ENCODE results near the gene SLC25A21. TPM values are rescaled to one million over a fixed set of nuclear protein-coding genes. Genes with fewer than 3 reads are reported as not detected.

SLC25A21 gene
- total RNA-seq, 2 experiments from 2014 or later: not detected

DNA sequence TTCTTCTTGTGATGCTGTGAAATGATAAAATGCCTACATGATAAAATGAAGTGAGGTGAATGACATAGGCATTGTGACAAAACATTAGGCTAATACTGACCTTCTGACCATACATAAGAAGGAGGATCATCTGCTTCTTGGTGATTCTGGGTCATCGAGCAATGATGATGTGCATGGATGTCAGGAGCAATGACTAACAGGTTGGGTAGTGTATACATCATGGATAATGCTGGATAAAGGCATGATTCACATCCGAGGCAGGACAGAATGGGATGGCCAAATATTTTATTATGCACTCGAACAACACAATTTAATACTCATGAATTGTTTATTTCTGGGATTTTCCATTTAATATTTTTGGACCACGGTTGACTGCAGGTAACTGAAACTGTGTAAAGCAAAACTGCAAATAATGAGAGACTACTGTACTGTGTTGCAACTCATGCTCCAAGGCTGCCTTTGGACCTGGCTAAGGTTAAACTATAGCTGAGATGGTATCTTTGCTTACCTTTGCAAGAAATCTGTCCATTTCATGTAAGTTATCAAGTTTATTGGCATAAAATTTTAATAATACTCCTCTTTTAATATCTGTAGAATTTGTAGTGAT is 7.6 kb upstream of the SLC25A21 start:
- Mint-ChIP-seq H3K9me3 (peaks cover 8% of the 10 kb centered on the region), H3K27me3 (no peaks in the 10 kb centered on the region), H3K27ac (no peak overlapping the region), H3K4me1 (ENCODE audit: low read depth) (no peaks in the 10 kb centered on the region), H3K36me3 (ENCODE audit: low read depth) (no peaks in the 10 kb centered on the region), H3K4me3 (no peak overlapping the region)
- no peak for DNase-seq
- TF ChIP-seq, protein P1, sequence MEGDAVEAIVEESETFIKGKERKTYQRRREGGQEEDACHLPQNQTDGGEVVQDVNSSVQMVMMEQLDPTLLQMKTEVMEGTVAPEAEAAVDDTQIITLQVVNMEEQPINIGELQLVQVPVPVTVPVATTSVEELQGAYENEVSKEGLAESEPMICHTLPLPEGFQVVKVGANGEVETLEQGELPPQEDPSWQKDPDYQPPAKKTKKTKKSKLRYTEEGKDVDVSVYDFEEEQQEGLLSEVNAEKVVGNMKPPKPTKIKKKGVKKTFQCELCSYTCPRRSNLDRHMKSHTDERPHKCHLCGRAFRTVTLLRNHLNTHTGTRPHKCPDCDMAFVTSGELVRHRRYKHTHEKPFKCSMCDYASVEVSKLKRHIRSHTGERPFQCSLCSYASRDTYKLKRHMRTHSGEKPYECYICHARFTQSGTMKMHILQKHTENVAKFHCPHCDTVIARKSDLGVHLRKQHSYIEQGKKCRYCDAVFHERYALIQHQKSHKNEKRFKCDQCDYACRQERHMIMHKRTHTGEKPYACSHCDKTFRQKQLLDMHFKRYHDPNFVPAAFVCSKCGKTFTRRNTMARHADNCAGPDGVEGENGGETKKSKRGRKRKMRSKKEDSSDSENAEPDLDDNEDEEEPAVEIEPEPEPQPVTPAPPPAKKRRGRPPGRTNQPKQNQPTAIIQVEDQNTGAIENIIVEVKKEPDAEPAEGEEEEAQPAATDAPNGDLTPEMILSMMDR (IDR thresholded peaks at IDR 0.05): no peak
- intact Hi-C loops (cut with DNase I, micrococcal nuclease): no loop called here
- H3K27me3 ChIP-seq (ENCODE audit: control insufficient read depth in 1 of 2, insufficient read depth in 2 of 2, low read length in 2 of 2): no peaks in the 10 kb centered on the region
- no peaks in the 10 kb centered on the region for H3K4me1 ChIP-seq (ENCODE audit: insufficient read depth, low read length)
- POLR2A ChIA-PET: no interaction called here
- H3K36me3 ChIP-seq (ENCODE audit: insufficient read depth, low read length): no peaks in the 10 kb centered on the region
- no peak for ATAC-seq (ENCODE audit: poor library complexity)
- H3K4me3 ChIP-seq (ENCODE audit: low read length): no peak overlapping the region
- CTCF ChIA-PET: no interaction called here
- H3K27ac ChIP-seq (ENCODE audit: low read depth in 1 of 2, low read length in 2 of 2): no peak overlapping the region
- H3K9me3 ChIP-seq (ENCODE audit: control insufficient read depth in 1 of 2, insufficient read depth in 1 of 2, low read length in 2 of 2): peaks cover 0 to 14% of the 10 kb centered on the region in 2 experiments

DNA sequence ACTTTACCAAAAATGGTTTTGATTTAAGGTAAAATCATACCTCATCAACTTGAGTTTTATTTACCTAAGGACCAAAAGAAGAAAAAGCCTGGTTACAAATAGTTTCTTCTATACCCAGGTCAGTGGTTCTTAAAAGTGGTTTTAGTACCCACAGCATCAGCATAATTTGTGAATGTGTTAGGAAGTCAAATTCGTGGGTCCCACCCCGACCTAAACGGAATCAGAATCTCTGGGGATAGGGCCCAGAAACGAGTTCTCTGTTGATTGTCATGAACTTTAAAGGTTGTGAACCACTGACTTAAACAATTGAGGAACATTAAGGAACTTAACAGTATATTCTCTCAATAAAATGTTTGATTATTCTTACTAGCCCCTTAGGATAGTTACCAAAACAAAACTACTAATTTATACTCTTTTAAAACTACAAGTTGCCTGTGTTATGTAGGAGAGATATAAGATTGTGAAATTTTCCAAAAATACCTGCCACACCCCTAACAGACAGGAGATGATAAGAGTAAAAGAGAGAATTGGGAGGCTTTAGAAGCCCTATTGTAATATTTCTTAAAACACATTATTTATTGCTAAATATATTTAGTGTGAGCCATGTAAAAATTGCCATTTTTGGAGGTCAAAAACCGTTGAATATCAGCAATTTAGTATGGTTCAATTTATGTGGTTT is 669 bp upstream of the SLC25A21 start:
- H3K4me1 ChIP-seq (ENCODE audit: insufficient read depth, low read length): peaks cover 7% of the 10 kb centered on the region
- POLR2A ChIA-PET: no interaction called here

DNA sequence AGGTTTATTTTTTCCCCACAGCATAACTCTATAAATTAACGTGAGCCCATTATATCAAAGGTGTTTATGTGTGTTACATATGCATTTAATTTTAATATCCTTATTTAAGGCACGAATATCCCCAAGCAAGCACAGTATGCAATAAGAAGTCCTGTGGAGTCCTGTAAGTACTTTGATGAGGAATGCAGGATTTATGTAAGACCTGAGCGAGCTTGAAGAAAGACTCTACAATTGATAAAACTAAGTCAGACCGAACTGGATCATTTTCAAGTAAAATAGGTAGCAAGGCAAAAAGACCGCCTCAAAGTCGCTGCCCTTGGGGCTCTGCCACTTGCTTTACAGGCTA is 755 bp downstream of the SLC25A21 start:
- no peaks in the 10 kb centered on the region for H3K36me3 Mint-ChIP-seq (ENCODE audit: low read depth)
- peaks cover 7% of the 10 kb centered on the region for H3K9me3 Mint-ChIP-seq
- H3K4me1 Mint-ChIP-seq (ENCODE audit: low read depth): no peaks in the 10 kb centered on the region
- no peaks in the 10 kb centered on the region for H3K36me3 ChIP-seq (ENCODE audit: insufficient read depth, low read length)
- H3K4me3 Mint-ChIP-seq: no peak overlapping the region
- no peak for ATAC-seq (ENCODE audit: poor library complexity)
- H3K27me3 Mint-ChIP-seq: peaks cover 22% of the 10 kb centered on the region
- ChIA-PET POLR2A (no interaction called here), CTCF (no interaction called here)
- no peak for DNase-seq
- H3K4me1 ChIP-seq (ENCODE audit: insufficient read depth, low read length): peaks cover 7% of the 10 kb centered on the region
- TF ChIP-seq, protein P1 (IDR thresholded peaks at IDR 0.05): no peak
- peaks cover 6% of the 10 kb centered on the region in 2 experiments for H3K27me3 ChIP-seq (ENCODE audit: control insufficient read depth in 1 of 2, insufficient read depth in 2 of 2, low read length in 2 of 2)
- H3K4me3 ChIP-seq (ENCODE audit: low read length): no peak overlapping the region
- H3K9me3 ChIP-seq (ENCODE audit: control insufficient read depth in 1 of 2, insufficient read depth in 1 of 2, low read length in 2 of 2): peaks cover 0 to 10% of the 10 kb centered on the region in 2 experiments
- intact Hi-C loops (cut with DNase I, micrococcal nuclease): no loop called here
- no peak overlapping the region for H3K27ac Mint-ChIP-seq
- H3K27ac ChIP-seq (ENCODE audit: low read depth in 1 of 2, low read length in 2 of 2): no peak overlapping the region

More for the DNA sequence above, 669 bp upstream of the SLC25A21 start:
- intact Hi-C loops (cut with DNase I, micrococcal nuclease): no loop called here
- H3K27ac Mint-ChIP-seq: no peak overlapping the region
- Histone ChIP-seq H3K36me3 (ENCODE audit: insufficient read depth, low read length) (no peaks in the 10 kb centered on the region), H3K9me3 (ENCODE audit: control insufficient read depth in 1 of 2, insufficient read depth in 1 of 2, low read length in 2 of 2) (peaks cover 0 to 10% of the 10 kb centered on the region in 2 experiments), H3K27ac (ENCODE audit: low read depth in 1 of 2, low read length in 2 of 2) (no peak overlapping the region), H3K27me3 (ENCODE audit: control insufficient read depth in 1 of 2, insufficient read depth in 2 of 2, low read length in 2 of 2) (peaks cover 6% of the 10 kb centered on the region in 2 experiments), H3K4me3 (ENCODE audit: low read length) (no peak overlapping the region)
- H3K27me3 Mint-ChIP-seq: peaks cover 22% of the 10 kb centered on the region
- H3K9me3 Mint-ChIP-seq: peaks cover 5% of the 10 kb centered on the region
- TF ChIP-seq, protein P1 (IDR thresholded peaks at IDR 0.05): no peak
- DNase-seq: no peak
- no peaks in the 10 kb centered on the region for H3K36me3 Mint-ChIP-seq (ENCODE audit: low read depth)
- no peak overlapping the region for H3K4me3 Mint-ChIP-seq
- CTCF ChIA-PET: no interaction called here
- ATAC-seq (ENCODE audit: poor library complexity): no peak
- no peaks in the 10 kb centered on the region for H3K4me1 Mint-ChIP-seq (ENCODE audit: low read depth)

Measured in CD4-positive, alpha-beta T cell (primary cell).